HFFc6 (cell line): ENCODE data around the gene DYRK1B. TPM values are rescaled to one million over a fixed set of nuclear protein-coding genes. Genes with fewer than 3 reads are reported as not detected.
"Not testable (repeated sequence)": the region's sequence is repeated elsewhere in the genome, so short reads cannot be mapped to it uniquely, and the experiment has no call there.

Experiments used
- DNase-seq: peaks from one replicate; pipeline ENCODE4 v3.0.0-alpha.2; 2018
- H3K27ac Mint-ChIP-seq: 2 replicates; pipeline ENCODE4 v1.8.0; 2020; ENCODE audit warnings: mild to moderate bottlenecking, mixed read lengths
- H3K27me3 Mint-ChIP-seq: 2 replicates; pipeline ENCODE4 v1.8.0; 2021; ENCODE audit warnings: mild to moderate bottlenecking, moderate library complexity, mixed read lengths; ENCODE audit not compliant: insufficient read depth
- H3K36me3 Mint-ChIP-seq: 2 replicates; pipeline ENCODE4 v1.8.0; 2021; ENCODE audit warnings: low read depth, mixed read lengths
- H3K4me1 Mint-ChIP-seq: 2 replicates; pipeline ENCODE4 v1.8.0; 2020; ENCODE audit warnings: low read depth, mixed read lengths
- H3K4me3 Mint-ChIP-seq: 2 replicates; pipeline ENCODE4 v1.8.0; 2020; ENCODE audit warnings: mild to moderate bottlenecking, moderate library complexity, mixed read lengths
- H3K9me3 Mint-ChIP-seq: 2 replicates; pipeline ENCODE4 v1.8.0; 2020; ENCODE audit warnings: mild to moderate bottlenecking, mixed read lengths
- total RNA-seq, 6 experiments: library from RNA; stranded (reverse); fragmentation: NEBNext Ultra II Directional; extraction: Animal tissue kit (Norgen Biotek cat#: 25700); gene quantifications; 2 replicates in 1 of 6; 3 replicates in 5 of 6; pipeline ENCODE4 v1.2.3, GENCODE V29; 2021
- TF ChIP-seq, protein P1 (sequence below): fragments of 200-600 bp; sonication (generic); IDR thresholded peaks from 2 replicates; pipeline ENCODE4 v1.5.0; 2021; ENCODE audit warnings: antibody characterized with exemption, mild to moderate bottlenecking

DYRK1B gene
- total RNA-seq, 6 experiments from 2014 or later: 8.9 to 20.2 (median 12.7) TPM

DNA sequence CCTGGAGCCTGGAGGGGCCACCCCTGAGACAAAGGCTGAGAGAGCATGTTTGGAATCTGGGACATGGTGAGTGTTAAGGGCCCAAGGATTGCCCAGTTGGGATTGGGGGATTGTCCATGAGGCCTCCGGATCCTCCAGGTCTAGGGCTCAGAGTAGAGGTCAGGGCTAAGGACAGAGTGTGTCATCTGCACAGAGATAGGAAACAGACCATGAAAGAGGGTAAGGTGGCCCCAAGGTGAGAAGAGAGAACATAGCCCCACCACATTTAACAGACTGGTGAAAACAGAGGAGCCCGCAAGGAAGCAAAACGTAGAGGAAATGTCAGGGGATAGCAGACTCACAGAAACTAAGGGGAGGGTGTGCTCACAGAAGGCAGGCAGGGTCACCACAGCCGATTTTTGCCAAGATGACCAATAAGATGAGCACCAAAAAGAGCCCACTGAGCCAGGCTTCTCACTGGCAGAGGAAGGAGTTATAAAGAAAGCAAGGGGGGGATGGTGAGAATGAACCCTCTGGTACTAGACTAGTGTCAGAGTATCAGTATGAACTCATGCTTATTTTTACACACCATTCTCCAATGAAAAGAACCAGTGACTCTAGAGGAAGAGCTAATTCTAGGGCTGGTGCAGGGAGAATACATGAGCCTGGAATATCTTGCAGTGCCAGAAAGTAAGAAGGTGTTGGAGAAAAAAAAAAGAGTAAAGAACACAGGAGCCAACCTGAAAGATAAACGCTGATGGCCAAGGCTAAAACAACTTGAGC lies 17.5 kb downstream of the DYRK1B start:
- Mint-ChIP-seq H3K4me3 (no peak overlapping the region), H3K9me3 (no peaks in the 10 kb centered on the region), H3K4me1 (peaks cover 4% of the 10 kb centered on the region; the same call in 1 of the 2 replicates), H3K27ac (no peak overlapping the region), H3K36me3 (no peaks in the 10 kb centered on the region; the same call in 1 of the 2 replicates), H3K27me3 (no peaks in the 10 kb centered on the region; the same call in 1 of the 2 replicates)
- DNase-seq: no peak
- TF ChIP-seq, protein P1, sequence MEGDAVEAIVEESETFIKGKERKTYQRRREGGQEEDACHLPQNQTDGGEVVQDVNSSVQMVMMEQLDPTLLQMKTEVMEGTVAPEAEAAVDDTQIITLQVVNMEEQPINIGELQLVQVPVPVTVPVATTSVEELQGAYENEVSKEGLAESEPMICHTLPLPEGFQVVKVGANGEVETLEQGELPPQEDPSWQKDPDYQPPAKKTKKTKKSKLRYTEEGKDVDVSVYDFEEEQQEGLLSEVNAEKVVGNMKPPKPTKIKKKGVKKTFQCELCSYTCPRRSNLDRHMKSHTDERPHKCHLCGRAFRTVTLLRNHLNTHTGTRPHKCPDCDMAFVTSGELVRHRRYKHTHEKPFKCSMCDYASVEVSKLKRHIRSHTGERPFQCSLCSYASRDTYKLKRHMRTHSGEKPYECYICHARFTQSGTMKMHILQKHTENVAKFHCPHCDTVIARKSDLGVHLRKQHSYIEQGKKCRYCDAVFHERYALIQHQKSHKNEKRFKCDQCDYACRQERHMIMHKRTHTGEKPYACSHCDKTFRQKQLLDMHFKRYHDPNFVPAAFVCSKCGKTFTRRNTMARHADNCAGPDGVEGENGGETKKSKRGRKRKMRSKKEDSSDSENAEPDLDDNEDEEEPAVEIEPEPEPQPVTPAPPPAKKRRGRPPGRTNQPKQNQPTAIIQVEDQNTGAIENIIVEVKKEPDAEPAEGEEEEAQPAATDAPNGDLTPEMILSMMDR: no peak

DNA sequence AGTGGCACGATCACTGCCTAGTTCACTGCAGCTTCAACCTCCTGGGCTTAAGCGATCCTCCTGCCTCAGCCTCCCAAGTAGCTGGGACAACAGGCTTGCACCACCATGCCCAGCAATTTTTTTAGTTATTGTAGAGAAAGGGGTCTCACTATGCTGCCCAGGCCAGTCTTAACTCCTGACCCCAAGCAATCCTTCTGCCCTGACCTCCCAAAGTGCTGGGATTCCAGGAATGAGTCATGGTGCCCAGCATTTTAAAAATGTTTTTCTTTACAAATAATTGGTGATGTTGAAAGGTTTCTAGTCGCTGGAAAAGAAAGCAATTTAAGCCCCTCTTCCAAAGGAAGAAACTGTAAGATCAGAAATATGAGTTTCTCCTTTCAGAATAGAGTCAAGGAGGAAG lies 19.4 kb downstream of the DYRK1B start:
- Mint-ChIP-seq H3K4me1 (peaks cover 4% of the 10 kb centered on the region; the same call in 1 of the 2 replicates), H3K9me3 (no peaks in the 10 kb centered on the region; the same call in 1 of the 2 replicates), H3K36me3 (no peaks in the 10 kb centered on the region), H3K4me3 (no peak overlapping the region), H3K27ac (no peak overlapping the region), H3K27me3 (no peaks in the 10 kb centered on the region; the same call in 1 of the 2 replicates)
- DNase-seq: no peak
- TF ChIP-seq, protein P1: no peak

DNA sequence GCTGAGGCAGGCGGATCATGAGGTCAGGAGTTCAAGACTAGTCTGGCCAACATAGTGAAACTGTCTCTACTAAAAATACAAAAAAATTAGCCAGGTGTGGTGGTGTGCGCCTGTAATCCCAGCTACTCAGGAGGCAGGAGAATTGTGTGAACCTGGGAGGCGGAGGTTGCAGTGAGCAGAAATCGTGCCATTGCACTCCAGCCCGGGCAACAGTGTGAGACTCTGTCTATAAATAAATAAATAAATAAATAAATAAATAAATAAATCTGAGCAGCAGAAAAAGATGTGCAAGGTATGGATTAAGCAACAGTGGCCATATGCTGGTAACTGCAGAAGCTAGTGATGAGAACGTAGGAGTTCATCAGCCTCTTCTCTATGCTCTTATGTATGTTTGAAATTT lies 19.9 kb downstream of the DYRK1B start:
- not testable (repeated sequence) for H3K4me3 Mint-ChIP-seq, H3K27me3 Mint-ChIP-seq, H3K27ac Mint-ChIP-seq, DNase-seq, H3K36me3 Mint-ChIP-seq, H3K9me3 Mint-ChIP-seq, H3K4me1 Mint-ChIP-seq

DNA sequence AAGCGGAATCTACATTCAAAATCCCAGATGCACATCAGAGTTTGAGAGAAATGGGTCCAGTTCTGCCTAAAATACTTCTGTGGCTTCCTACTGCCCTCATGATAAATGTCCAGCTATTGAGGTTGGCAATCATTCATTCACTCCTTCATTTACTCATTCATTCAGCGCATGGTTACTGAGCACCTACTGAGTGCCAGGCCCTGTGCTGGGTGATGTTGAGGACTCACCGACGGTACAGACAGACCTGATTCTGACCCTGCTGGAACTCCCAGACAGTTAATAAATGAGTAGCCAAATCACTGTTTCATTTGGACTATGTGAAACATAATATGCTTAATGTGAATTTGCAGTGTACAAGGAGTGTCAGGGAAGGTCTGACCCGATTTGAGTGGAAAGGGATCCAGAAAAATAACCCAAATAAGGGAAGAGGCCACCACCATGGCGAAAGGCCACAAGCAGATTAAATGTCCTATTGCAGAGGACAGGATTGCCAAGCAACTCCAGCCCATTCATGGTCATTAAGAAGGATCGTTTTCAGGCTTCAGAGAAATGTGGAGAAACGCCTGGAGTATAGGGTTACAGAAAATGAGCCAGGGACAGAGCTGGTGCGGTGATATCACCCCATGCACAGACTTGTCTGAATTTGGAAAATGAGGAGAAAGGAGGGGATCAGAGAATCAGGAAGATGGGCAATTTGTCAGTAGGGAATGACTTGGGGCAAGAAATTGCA lies 20.5 kb downstream of the DYRK1B start:
- H3K4me3 Mint-ChIP-seq: no peak overlapping the region
- no peaks in the 10 kb centered on the region for H3K36me3 Mint-ChIP-seq
- peaks cover 4% of the 10 kb centered on the region; the same call in 1 of the 2 replicates for H3K9me3 Mint-ChIP-seq
- TF ChIP-seq, protein P1: no peak
- no peaks in the 10 kb centered on the region; the same call in none of the 2 replicates for H3K27me3 Mint-ChIP-seq
- H3K4me1 Mint-ChIP-seq: peaks cover 4% of the 10 kb centered on the region; the same call in 1 of the 2 replicates
- H3K27ac Mint-ChIP-seq: no peak overlapping the region
- no peak for DNase-seq

DNA sequence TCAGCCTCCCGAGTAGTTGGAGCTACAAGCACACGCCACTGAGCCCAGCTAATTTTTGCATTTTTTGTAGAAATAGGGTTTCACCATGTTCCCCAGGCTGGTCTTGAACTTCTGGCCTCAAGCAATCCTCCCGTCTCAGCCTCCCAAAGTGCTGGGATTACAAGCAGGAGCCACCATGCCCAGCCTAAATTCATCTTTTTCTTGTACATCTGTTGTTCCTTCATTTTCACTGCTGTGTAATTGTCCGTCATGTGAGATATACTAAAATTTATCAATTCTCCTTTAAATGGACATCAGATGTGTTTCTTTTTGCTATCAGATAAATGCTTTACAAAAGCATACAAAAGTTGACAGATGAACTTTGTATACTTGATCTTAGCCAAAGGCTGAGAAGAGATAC lies 22.9 kb downstream of the DYRK1B start:
- no peak for DNase-seq
- TF ChIP-seq, protein P1: no peak
- Mint-ChIP-seq H3K4me1 (peaks cover 4% of the 10 kb centered on the region; the same call in 1 of the 2 replicates), H3K27ac (no peak overlapping the region), H3K27me3 (no peaks in the 10 kb centered on the region; the same call in none of the 2 replicates), H3K4me3 (no peak overlapping the region), H3K36me3 (no peaks in the 10 kb centered on the region), H3K9me3 (peaks cover 4% of the 10 kb centered on the region; the same call in 1 of the 2 replicates)

DNA sequence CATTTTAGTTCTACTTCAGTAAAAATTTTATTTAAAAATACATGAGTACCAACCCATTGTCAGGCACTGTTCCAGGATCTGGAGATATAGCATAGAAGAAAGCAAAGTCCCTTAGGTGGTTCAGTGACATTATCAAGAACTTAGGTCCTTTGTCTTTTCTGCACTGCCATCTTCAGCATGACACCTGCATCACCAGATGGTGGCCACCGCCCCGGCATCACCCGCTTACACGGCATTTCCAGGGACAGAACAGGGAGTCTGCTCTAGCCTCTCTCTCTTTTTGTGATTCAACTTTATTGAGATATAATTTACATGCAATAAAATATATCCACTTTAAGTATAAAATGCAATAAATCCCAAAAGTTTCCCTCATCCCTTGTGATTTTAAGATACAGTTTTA lies 23.5 kb downstream of the DYRK1B start:
- Mint-ChIP-seq H3K36me3 (no peaks in the 10 kb centered on the region), H3K27me3 (peaks cover 4% of the 10 kb centered on the region), H3K4me3 (no peak overlapping the region), H3K27ac (no peak overlapping the region), H3K4me1 (peaks cover 4% of the 10 kb centered on the region; the same call in 1 of the 2 replicates), H3K9me3 (peaks cover 4% of the 10 kb centered on the region; the same call in 1 of the 2 replicates)
- TF ChIP-seq, protein P1: no peak
- DNase-seq: no peak
